HEK293 (cell line): ENCODE data around the gene FOXL2.

Experiments used
- CTCF ChIA-PET: fragments of 350-600 bp; formaldehyde crosslinking; extraction: SDS; loops from one replicate; lab custom pipeline; 2021; ENCODE audit warnings: antibody characterized with exemption; lab: Yijun Ruan, JAX
- POLR2A ChIA-PET: fragments of 300-600 bp; formaldehyde crosslinking; extraction: SDS; loops from one replicate; lab custom pipeline; 2020; ENCODE audit warnings: antibody characterized with exemption, inconsistent platforms; lab: Yijun Ruan, JAX
- H3K27ac ChIP-seq: fragments of 200-500 bp; sonication (Bioruptor generic); 2 replicates; pipeline ENCODE4 v1.5.1; 2014; ENCODE audit warnings: low read depth, low read length, control low read depth, inconsistent platforms; ENCODE audit errors: extremely low read depth
- H3K36me3 ChIP-seq, 2 experiments: fragments of 200-500 bp in 1 of 2; sonication (Bioruptor generic) in 1 of 2; 1 replicate in 1 of 2; 2 replicates in 1 of 2; pipeline ENCODE4 v1.5.1; 2014 to 2017; ENCODE audit warnings: inconsistent platforms in 2 of 2, low read length in 2 of 2; ENCODE audit not compliant: control insufficient read depth in 2 of 2, insufficient read depth in 1 of 2
- H3K4me1 ChIP-seq: fragments of 200-500 bp; sonication (Bioruptor generic); 2 replicates; pipeline ENCODE4 v1.5.1; 2014; ENCODE audit warnings: mild to moderate bottlenecking, low read length, inconsistent platforms; ENCODE audit not compliant: control insufficient read depth, insufficient read depth
- H3K4me3 ChIP-seq: 2 replicates; pipeline ENCODE4 v1.5.1; 2011; ENCODE audit warnings: low read depth, mild to moderate bottlenecking, control low read depth, low read length, moderate library complexity
- H3K9me3 ChIP-seq: fragments of 200-500 bp; sonication (Bioruptor generic); 2 replicates; pipeline ENCODE4 v1.5.1; 2014; ENCODE audit warnings: low read depth, low read length, inconsistent platforms; ENCODE audit not compliant: control insufficient read depth, insufficient read depth
- GLIS1 ChIP-seq: fragments of 450-650 bp; formaldehyde crosslinking; IDR thresholded peaks from 2 replicates; pipeline ENCODE4 v1.5.1; 2016; ENCODE audit warnings: missing biosample characterization, missing genetic modification characterization
- HOXA7 ChIP-seq: sonication (generic); formaldehyde crosslinking; IDR thresholded peaks from 2 replicates; pipeline ENCODE4 v1.8.1; 2022; ENCODE audit warnings: missing genetic modification reagents, borderline replicate concordance
- KLF7 ChIP-seq: fragments of 450-650 bp; formaldehyde crosslinking; IDR thresholded peaks from 2 replicates; pipeline ENCODE4 v1.5.1; 2016; ENCODE audit warnings: missing biosample characterization, missing genetic modification characterization, borderline replicate concordance
- KLF9 ChIP-seq: fragments of 450-650 bp; formaldehyde crosslinking; IDR thresholded peaks from 2 replicates; pipeline ENCODE4 v1.5.1; 2016; ENCODE audit warnings: missing biosample characterization, missing genetic modification characterization, low read depth
- SCRT1 ChIP-seq: fragments of 450-650 bp; formaldehyde crosslinking; IDR thresholded peaks from 2 replicates; pipeline ENCODE4 v1.5.1; 2016; ENCODE audit warnings: missing biosample characterization, missing genetic modification characterization, borderline replicate concordance
- SP3 ChIP-seq: fragments of 450-650 bp; formaldehyde crosslinking; IDR thresholded peaks from 2 replicates; pipeline ENCODE4 v1.5.1; 2016; ENCODE audit warnings: missing biosample characterization, missing genetic modification characterization
- SP7 ChIP-seq: fragments of 450-650 bp; formaldehyde crosslinking; IDR thresholded peaks from 2 replicates; pipeline ENCODE4 v1.5.1; 2016; ENCODE audit warnings: missing biosample characterization, missing genetic modification characterization
- YY2 ChIP-seq: fragments of 450-650 bp; formaldehyde crosslinking; IDR thresholded peaks from 2 replicates; pipeline ENCODE4 v1.5.1; 2016; ENCODE audit warnings: missing biosample characterization, missing genetic modification characterization
- ZBTB17 ChIP-seq: fragments of 450-650 bp; formaldehyde crosslinking; IDR thresholded peaks from 2 replicates; pipeline ENCODE4 v1.5.1; 2016; ENCODE audit warnings: missing biosample characterization, missing genetic modification characterization
- ZFP3 ChIP-seq: fragments of 450-650 bp; formaldehyde crosslinking; IDR thresholded peaks from 2 replicates; pipeline ENCODE4 v1.5.1; 2016; ENCODE audit warnings: low read depth, missing biosample characterization, missing genetic modification characterization
- ZNF112 ChIP-seq: fragments of 450-650 bp; formaldehyde crosslinking; IDR thresholded peaks from 2 replicates; pipeline ENCODE4 v1.5.0; 2017; ENCODE audit warnings: missing biosample characterization, missing genetic modification characterization
- ZNF121 ChIP-seq: fragments of 450-650 bp; formaldehyde crosslinking; IDR thresholded peaks from 2 replicates; pipeline ENCODE4 v1.5.1; 2016; ENCODE audit warnings: missing biosample characterization, missing genetic modification characterization
- ZNF202 ChIP-seq: fragments of 450-650 bp; formaldehyde crosslinking; IDR thresholded peaks from 2 replicates; pipeline ENCODE4 v1.5.1; 2016; ENCODE audit warnings: missing biosample characterization, missing genetic modification characterization, borderline replicate concordance
- ZNF211 ChIP-seq: fragments of 450-650 bp; formaldehyde crosslinking; IDR thresholded peaks from 2 replicates; pipeline ENCODE4 v1.5.1; 2016; ENCODE audit warnings: low read depth, missing biosample characterization, missing genetic modification characterization
- ZNF214 ChIP-seq: fragments of 450-650 bp; formaldehyde crosslinking; IDR thresholded peaks from 2 replicates; pipeline ENCODE4 v1.5.1; 2017; ENCODE audit warnings: missing biosample characterization, mild to moderate bottlenecking, missing genetic modification characterization, borderline replicate concordance
- ZNF266 ChIP-seq: fragments of 450-650 bp; formaldehyde crosslinking; IDR thresholded peaks from 2 replicates; pipeline ENCODE4 v1.5.1; 2016; ENCODE audit warnings: missing biosample characterization, missing genetic modification characterization, low read depth
- ZNF302 ChIP-seq: fragments of 450-650 bp; formaldehyde crosslinking; IDR thresholded peaks from 2 replicates; pipeline ENCODE4 v1.5.1; 2016; ENCODE audit warnings: missing biosample characterization, missing genetic modification characterization, low read depth
- ZNF433 ChIP-seq: fragments of 450-650 bp; formaldehyde crosslinking; IDR thresholded peaks from 2 replicates; pipeline ENCODE4 v1.5.1; 2016; ENCODE audit warnings: missing biosample characterization, missing genetic modification characterization, low read depth
- ZNF514 ChIP-seq: fragments of 450-650 bp; formaldehyde crosslinking; IDR thresholded peaks from 2 replicates; pipeline ENCODE4 v1.5.1; 2016; ENCODE audit warnings: missing biosample characterization, missing genetic modification characterization
- ZNF624 ChIP-seq: fragments of 450-650 bp; formaldehyde crosslinking; IDR thresholded peaks from 2 replicates; pipeline ENCODE4 v1.5.1; 2017; ENCODE audit warnings: missing biosample characterization, missing genetic modification characterization
- ZNF664 ChIP-seq: fragments of 450-650 bp; formaldehyde crosslinking; IDR thresholded peaks from 2 replicates; pipeline ENCODE4 v1.5.1; 2016; ENCODE audit warnings: missing biosample characterization, missing genetic modification characterization
- ZNF707 ChIP-seq: fragments of 450-650 bp; formaldehyde crosslinking; IDR thresholded peaks from 2 replicates; pipeline ENCODE4 v1.5.1; 2016; ENCODE audit warnings: missing biosample characterization, missing genetic modification characterization
- ZNF747 ChIP-seq: fragments of 450-650 bp; formaldehyde crosslinking; IDR thresholded peaks from 2 replicates; pipeline ENCODE4 v1.5.1; 2016; ENCODE audit warnings: missing biosample characterization, missing genetic modification characterization
- ZNF768 ChIP-seq: fragments of 450-650 bp; formaldehyde crosslinking; IDR thresholded peaks from 2 replicates; pipeline ENCODE4 v1.5.1; 2018; ENCODE audit warnings: missing biosample characterization, mild to moderate bottlenecking, missing genetic modification characterization
- ZNF776 ChIP-seq: fragments of 450-650 bp; formaldehyde crosslinking; IDR thresholded peaks from 2 replicates; pipeline ENCODE4 v1.5.0; 2017; ENCODE audit warnings: missing biosample characterization, missing genetic modification characterization, borderline replicate concordance
- TF ChIP-seq, protein P1 (sequence below): fragments of 450-650 bp; formaldehyde crosslinking; IDR thresholded peaks from 2 replicates; pipeline ENCODE4 v1.5.1; 2017; ENCODE audit warnings: missing biosample characterization, missing genetic modification characterization
- TF ChIP-seq, protein P2 (sequence below): fragments of 450-650 bp; formaldehyde crosslinking; IDR thresholded peaks from 2 replicates; pipeline ENCODE4 v1.5.1; 2016; ENCODE audit warnings: missing biosample characterization, missing genetic modification characterization

Gene FOXL2

DNA sequence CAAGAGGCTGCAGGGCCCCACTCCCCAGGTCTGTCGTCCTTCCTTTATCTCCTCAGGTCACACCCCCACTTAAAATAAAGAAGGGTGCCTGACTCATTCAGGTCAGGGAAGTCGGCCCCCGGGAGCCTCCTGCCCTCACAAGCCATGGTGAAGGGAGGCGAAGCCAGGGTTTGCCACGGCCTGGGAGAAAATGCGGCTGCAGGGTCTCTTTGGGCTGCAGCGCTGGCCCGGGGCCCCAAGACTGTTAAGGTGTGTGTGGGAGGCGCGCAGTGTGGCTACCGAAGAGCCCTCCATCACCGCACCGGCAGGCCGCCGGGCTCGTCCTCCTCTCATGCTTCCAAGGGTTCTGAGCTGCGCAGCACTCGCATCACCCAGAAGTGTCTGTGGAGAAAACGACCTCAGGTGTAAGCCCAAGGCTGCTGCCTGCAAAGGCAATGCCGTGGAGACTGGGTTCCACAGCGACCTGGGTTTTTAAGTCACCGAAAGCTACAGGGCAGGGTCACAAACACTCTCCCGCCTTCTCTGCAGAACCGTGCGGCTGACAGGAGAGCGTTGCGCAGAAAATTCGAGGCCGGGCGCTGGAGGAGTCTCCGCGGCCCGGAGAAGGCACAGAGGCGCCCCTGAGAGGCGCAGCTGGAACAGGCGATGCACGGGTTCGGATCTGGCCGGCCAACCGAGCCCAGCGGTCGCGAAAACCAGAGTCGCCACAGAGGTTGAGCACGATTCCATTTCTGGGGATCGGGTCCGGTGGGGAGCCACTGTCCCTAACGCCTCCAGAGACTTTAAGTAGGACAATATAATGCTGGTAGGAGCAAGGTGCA, 8.7 kb downstream of the FOXL2 start:
- CTCF ChIA-PET, result interaction anchor here (0.6 kb wide), 1 partner anchor 13 kb away, joined by 3 read pairs; no protein-coding TSS in a partner anchor
- H3K4me1 ChIP-seq, result no peaks in the 10 kb centered on the region
- POLR2A ChIA-PET, result no interaction called here
- no peaks in the 10 kb centered on the region for H3K9me3 ChIP-seq
- H3K36me3 ChIP-seq, result no peaks in the 10 kb centered on the region
- TF ChIP-seq ZBTB17 (tag by site-specific recombination) (no peak), ZNF776 (tag by site-specific recombination) (no peak), HOXA7 (no peak), ZNF624 (no peak), ZNF747 (tag by site-specific recombination) (no peak), KLF9 (tag by site-specific recombination) (no peak), YY2 (tag by site-specific recombination) (no peak), ZNF112 (tag by site-specific recombination) (no peak), ZNF768 (tag by site-specific recombination) (no peak), ZFP3 (tag by site-specific recombination) (no peak), ZNF202 (tag by site-specific recombination) (no peak), ZNF214 (tag by site-specific recombination) (no peak), SCRT1 (tag by site-specific recombination) (no peak)
- TF ChIP-seq, all 188 proteins: peak for 0
- Histone ChIP-seq H3K4me3 (no peak overlapping the region), H3K27ac (no peak overlapping the region)

DNA sequence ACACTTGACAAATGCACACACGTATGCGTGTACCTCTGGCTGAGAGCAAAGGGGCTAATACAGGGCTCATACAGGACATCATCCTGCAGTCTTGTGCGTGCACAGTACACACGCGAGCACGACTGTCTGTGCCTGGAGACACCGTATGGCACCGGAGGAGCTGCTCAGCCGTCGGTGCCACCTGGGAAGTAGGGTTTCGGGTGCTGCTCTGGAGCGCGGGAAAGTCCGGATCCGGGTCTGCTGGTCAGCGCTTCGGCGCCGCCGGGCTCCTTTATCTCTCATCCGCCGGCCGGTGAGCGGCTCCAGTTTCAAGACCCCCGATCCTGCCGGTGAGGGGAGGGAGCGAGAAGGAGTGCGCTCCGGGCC, 9.3 kb downstream of the FOXL2 start:
- ChIA-PET POLR2A (no interaction called here), CTCF (interaction anchor here (0.6 to 2.0 kb wide), 2 partner anchors 13 to 15 kb away, joined by 3 to 30 read pairs; no protein-coding TSS in a partner anchor)
- Histone ChIP-seq H3K4me1 (no peaks in the 10 kb centered on the region), H3K4me3 (no peak overlapping the region), H3K27ac (no peak overlapping the region), H3K9me3 (no peaks in the 10 kb centered on the region), H3K36me3 (no peaks in the 10 kb centered on the region)
- TF ChIP-seq, protein P1, sequence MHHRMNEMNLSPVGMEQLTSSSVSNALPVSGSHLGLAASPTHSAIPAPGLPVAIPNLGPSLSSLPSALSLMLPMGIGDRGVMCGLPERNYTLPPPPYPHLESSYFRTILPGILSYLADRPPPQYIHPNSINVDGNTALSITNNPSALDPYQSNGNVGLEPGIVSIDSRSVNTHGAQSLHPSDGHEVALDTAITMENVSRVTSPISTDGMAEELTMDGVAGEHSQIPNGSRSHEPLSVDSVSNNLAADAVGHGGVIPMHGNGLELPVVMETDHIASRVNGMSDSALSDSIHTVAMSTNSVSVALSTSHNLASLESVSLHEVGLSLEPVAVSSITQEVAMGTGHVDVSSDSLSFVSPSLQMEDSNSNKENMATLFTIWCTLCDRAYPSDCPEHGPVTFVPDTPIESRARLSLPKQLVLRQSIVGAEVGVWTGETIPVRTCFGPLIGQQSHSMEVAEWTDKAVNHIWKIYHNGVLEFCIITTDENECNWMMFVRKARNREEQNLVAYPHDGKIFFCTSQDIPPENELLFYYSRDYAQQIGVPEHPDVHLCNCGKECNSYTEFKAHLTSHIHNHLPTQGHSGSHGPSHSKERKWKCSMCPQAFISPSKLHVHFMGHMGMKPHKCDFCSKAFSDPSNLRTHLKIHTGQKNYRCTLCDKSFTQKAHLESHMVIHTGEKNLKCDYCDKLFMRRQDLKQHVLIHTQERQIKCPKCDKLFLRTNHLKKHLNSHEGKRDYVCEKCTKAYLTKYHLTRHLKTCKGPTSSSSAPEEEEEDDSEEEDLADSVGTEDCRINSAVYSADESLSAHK (tag by site-specific recombination), result no peak
- TF ChIP-seq GLIS1 (tag by site-specific recombination) (no peak), ZNF664 (tag by site-specific recombination) (no peak), SP7 (no peak), ZNF302 (tag by site-specific recombination) (no peak), SP3 (tag by site-specific recombination) (no peak), KLF7 (tag by site-specific recombination) (no peak), ZNF514 (no peak), ZNF433 (tag by site-specific recombination) (no peak), ZNF211 (tag by site-specific recombination) (no peak), ZNF707 (no peak), ZNF121 (tag by site-specific recombination) (no peak), ZNF266 (tag by site-specific recombination) (no peak)
- TF ChIP-seq, protein P2, sequence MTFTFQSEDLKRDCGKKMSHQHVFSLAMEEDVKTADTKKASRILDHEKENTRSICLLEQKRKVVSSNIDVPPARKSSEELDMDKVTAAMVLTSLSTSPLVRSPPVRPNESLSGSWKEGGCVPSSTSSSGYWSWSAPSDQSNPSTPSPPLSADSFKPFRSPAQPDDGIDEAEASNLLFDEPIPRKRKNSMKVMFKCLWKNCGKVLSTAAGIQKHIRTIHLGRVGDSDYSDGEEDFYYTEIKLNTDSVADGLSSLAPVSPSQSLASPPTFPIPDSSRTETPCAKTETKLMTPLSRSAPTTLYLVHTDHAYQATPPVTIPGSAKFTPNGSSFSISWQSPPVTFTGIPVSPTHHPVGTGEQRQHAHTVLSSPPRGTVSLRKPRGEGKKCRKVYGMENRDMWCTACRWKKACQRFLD (tag by site-specific recombination), result no peak
